H1 (cell line): ENCODE data around the gene FAM171A1. TPM values are rescaled to one million over a fixed set of nuclear protein-coding genes. Genes with fewer than 3 reads are reported as not detected.

Experiments
- HDAC6 ChIP-seq: IDR thresholded peaks from one replicate; pipeline ENCODE4 v1.7.1; 2012; ENCODE audit warnings: low read depth, mild to moderate bottlenecking, inconsistent platforms, low read length, moderate library complexity
- POLR2A ChIP-seq, 2 experiments: IDR thresholded peaks; 1 replicate in 1 of 2; 2 replicates in 1 of 2; pipeline ENCODE4 v1.6.1; 2011; ENCODE audit warnings: low read depth in 2 of 2, low read length in 2 of 2, mild to moderate bottlenecking in 2 of 2; ENCODE audit errors: control extremely low read depth in 1 of 2
- polyA plus RNA-seq, 7 experiments: library from polyadenylated mRNA; depleted of rRNA in 3 of 7; stranded (reverse) in 5 of 7; unstranded in 2 of 7; fragments of >200 nt in 5 of 7; fragments of 200-250 nt in 2 of 7; gene quantifications; 1 replicate in 5 of 7; 2 replicates in 1 of 7; 4 replicates in 1 of 7; pipeline versions ENCODE4 v1.2.1 to v1.2.3, GENCODE V29; 2011 to 2013; ENCODE audit warnings: missing spikeins in 2 of 7, mixed read lengths in 2 of 7
- total RNA-seq: library from RNA; stranded (reverse); fragmentation: NEBNext Ultra II Directional; extraction: Animal tissue kit (Norgen Biotek cat#: 25700); gene quantifications from 2 replicates; pipeline ENCODE4 v1.2.1, GENCODE V29; 2021

The FAM171A1 gene
- total and polyA plus RNA-seq, 2 of the 8 experiments (the other 6 are each of a cell fraction or from before 2014, with no cell fraction given), result 26.6 to 42.1 TPM

DNA sequence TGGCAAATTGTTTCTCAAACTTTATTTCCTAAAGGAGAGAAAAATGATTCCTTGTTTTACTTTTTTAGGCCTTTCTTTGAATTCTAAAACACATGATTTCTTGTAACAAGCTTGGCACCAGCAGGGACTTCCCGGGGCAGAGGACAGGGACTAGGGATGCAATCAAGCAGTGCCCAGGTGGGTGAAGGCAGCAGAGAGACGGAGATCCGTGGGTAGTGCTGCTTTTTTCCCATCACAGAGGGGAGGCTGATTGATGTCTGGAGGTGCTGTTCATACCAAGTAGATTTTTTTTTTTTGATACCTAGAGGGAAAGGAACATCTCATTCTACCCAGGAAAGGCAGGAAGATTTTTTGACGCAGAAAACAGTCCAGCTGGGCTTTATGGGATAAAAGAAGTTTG, 91.9 kb downstream of the FAM171A1 start (continued):
- TF ChIP-seq HDAC6 (no peak), POLR2A (IDR thresholded peaks at IDR 0.05; ENCODE audit: control extremely low read depth in 1 of 2, low read depth in 2 of 2, low read length in 2 of 2) (no peak)
